Colon (tissue), 2 donors: ENCODE data around the gene BARD1.
"Not testable (repeated sequence)": the region's sequence is repeated elsewhere in the genome, so short reads cannot be mapped to it uniquely, and the experiment has no call there.

Experiments
- FAIRE-seq: peaks from 2 replicates; lab custom pipeline; 2012; peaks lifted over from hg19 to GRCh38; lab: Jason Lieb, UNC
- donor health status: control.
- donor health status: control.

The BARD1 gene

DNA sequence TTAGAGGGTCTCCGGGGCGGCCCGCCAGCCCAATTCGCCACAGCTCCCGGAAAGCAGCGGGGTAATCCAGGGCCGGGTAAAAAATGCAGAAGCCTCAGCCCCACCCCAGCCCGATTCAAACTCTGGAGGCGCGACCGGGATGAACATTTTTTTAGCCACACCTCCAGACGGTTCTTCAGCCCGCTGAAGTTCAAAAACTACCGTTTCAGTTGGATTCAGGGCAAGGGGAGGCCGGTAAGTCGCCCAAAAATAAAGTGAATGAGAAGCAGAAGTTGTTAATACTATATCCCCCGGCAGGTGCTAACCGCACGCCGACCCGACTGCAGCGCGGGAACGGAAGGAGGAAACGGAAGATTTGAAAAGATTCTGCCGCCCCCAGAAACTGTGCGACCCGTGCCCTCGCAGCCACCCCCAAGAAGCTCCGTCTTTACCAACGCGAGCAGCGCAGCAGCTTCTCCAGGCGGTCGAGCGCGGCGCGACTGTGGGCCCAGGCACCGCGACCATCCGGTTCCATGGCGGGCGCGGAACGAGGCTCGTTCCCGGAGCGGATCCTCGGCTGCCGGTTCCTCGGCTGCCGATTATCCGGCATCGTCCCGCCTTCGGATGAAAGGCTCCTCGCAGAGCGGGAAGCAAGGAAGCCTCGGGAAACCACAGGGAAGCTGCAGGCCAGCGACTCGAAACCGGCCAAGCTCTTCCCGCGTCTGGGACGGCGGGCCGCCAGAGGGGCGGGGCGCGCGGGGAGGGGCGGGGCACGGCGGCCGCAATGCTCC lies at the start of gene BARD1:
Gene BARD1 (minus strand): TSS at position 703 of the 770 bp plus-strand sequence. CDS start 114 bp downstream, at position 589.
- no peak for FAIRE-seq

DNA sequence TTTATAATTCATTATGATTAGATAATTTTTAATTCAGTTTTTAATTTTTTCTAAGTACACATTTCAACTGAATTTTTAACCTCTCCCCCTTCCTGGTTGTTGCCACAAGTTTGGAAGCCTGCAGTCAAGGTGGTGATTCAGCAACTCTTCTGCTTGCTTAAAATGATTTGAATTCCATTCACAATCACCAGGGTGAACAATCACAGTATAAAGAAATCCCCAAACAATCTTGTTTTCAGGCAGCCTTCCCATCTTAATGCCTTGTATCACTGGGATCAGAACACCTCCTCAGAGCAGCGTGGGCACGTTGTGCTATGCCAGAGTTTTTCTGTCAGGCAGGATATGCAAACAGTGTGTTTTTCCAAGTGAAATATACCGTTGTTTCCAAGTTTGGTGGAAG lies 46.7 kb upstream of the BARD1 start:
- no peak for FAIRE-seq

DNA sequence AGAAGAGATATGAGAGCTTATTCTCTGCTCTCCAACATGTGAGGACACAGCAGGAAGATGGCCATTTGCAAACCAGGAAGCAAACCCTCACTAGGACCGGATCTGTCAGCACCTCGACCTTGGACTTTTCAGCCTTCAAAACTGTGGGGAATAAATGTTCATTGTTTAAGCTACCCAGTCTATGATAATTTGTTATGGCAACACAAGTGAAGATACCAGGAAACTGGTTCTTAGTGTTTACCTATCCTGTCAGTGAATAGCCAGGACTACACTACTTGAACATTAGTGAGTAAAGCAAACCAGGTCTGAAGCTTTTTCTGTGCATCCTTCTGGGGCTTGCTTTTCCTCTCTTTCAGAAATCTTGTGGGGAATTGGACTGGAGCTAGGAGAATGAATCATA lies 44.4 kb upstream of the BARD1 start:
- no peak for FAIRE-seq

DNA sequence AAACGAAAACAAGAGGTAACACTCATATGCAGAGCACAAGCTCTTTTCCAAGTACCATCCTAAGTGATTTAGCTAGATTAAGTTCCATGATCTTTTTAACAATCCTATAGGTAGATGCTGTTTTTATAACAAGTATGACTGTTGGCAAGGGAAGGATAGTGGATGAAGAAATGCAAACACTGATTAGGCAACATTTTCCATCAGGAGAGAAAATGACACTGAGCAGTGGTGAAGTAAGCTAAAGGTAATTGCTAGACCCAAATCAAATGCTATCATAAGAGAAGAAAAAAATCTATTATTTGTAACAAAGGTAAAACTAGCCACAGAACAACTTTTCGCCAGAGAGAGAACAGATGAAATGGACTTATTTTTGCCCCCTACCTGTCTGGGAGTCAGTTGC lies 34.3 kb upstream of the BARD1 start:
- no peak for FAIRE-seq

DNA sequence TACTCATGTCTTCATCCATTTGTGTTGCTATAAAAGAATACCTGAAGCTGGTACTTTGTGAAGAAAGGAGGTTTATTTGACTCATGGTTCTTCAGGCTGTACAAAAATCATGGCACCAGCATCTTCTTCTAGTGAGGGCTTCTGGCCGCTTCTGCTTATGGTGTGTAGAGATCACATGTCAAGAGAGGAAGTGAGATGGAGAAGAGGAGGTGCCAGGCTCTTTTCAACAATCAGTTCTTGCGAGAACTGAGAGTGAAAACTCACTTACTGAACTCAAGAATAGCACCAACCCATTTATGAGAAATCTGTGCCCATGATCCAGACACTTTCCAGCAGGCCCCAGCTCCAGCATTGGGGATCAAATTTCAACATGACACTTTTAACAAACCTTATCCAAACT lies 30.0 kb upstream of the BARD1 start:
- no peak for FAIRE-seq

DNA sequence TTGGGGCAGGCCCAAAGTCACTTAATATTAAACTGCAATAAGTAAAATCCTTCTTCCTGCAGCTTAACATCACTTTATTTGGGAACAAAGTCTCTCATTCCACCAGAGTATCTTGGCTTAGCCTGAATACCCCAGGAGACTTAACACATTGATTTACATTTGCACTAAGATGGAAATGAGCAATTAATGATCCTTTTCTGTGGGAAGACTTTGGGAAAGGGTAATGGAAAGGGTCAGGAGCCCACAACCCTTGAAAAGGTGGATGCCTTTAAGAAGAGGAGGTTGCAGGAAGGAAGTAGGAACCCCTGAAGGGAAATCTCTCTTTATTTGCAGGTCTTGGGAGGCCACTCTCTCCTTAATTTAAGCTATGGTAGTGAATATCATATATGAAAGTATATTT lies 28.0 kb upstream of the BARD1 start:
- FAIRE-seq = no peak

DNA sequence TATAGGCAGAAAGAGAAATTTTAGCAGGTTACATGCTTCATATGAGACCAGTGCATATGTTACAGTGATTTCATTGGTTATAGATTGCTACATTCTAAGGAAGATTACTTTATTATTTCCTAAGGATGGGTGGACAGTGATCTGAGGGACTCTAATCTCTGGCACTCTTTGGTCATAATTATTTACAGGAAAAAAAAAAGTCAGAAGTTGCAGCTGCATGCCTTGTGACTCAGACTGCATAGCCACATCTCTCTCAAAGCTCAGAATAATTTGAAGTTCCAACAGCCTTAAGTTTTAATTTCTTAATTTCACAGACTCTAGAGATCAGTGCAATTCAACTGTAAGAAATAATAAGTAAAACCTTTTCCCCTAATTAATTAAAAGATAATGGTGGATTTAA lies 27.1 kb upstream of the BARD1 start:
- FAIRE-seq = no peak

DNA sequence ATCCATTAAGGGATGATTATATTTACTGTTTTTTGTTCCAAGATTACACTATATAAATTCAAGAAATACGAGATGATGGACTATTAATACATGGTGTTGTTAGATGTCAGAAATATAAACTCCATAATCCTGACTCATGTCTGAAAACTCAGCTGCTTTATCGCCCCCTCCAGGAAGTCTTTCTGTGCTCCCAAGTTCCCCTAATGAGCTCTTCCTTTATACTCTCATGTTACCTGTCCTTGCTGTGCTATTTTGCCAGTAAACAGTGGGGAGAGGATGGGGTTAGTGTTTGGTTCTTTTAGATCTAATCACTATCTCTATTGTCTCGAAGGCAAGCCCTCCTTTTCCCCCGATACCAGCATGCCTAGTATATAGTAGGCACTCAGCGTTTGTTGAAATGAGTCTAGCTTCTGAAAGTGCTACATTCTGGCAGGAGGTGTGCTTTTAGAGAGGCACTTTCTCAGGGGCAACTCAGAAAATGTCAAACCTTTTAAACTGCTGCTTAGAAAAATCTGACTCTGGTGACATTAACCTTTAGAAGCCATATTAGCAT lies 21.4 kb upstream of the BARD1 start:
- no peak for FAIRE-seq

DNA sequence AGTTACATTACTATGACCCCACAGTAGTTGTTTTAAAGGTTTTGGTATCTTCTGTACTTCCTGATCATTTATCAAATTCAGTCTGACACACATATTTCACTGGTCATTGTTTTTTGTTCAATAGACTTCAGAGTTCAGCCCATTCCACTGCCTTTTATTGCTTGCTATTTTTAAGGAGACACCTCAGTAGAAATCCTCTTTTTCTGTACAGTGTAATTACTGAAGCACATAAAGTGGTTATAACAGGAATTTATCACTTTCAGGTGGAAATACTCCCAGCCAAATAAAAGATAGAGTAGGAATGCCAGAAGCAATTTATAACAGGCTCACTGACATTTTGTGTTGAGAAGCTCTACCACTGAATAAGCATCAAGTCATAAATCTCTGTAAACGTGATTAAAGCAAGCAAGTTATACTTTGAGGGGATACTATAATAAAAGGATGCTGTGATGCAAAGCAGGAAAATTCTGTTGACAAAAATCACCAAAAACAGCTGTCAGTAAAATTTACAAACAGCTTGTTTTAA lies 6.6 kb upstream of the BARD1 start:
- no peak for FAIRE-seq

DNA sequence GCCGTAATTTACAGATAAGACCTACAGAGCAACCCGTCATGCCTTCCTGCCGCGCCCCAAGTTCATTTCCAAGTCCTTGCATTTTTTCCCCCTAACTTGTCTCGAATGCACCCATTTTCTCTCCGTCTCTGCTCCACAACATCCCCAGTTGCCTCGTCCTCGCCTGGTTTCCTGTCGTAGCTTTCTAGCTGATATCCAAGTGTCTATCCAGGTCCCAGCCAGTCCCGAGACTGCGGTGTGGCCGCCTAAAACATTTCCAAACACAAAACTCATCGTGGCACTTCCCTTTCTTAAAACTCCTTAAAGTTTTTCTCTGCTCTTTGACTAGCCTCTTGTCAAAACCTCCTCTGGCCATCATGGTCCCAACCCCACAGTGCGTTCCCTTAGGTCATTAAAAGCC lies 1.2 kb upstream of the BARD1 start:
- FAIRE-seq = no peak

DNA sequence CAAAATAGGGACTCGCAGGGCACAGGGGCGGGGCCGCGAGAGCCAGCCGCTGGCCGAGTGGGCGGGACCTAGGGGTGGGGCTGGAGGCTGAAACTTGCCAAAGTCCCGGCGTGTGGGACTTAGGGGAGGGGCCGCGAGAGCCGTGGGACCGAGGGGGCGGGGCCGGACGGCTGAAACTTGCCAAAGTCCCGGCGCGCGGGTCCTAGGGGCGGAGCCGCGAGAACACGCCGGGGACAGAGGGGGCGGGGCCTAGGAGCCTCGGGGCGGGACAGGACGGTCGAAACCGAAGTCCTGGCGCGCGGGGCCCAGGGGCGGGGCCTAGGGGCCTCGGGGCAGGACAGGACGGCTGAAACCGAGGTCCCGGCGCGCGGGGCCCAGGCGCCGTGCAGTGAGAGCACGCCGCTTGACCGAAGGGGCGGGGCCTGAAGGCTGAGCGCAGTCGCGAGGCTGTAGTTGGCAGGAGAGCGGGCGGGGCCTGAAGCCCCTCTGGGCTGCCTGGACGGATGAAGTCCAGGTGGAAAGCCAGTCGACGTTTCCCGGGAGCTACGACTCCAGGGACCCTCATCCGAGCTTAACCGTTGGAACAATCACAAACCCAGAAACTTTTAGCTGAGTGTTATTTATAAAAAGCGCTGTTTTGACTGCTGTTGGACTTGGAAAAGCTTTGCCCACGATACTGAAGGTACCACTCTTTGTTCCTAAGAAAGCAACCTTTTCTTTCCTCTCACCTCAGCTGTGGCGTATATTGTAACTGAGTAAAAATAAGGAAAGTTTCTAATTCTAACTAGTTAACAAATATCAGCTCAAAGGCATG lies 475 bp upstream of the BARD1 start:
- FAIRE-seq = no peak

DNA sequence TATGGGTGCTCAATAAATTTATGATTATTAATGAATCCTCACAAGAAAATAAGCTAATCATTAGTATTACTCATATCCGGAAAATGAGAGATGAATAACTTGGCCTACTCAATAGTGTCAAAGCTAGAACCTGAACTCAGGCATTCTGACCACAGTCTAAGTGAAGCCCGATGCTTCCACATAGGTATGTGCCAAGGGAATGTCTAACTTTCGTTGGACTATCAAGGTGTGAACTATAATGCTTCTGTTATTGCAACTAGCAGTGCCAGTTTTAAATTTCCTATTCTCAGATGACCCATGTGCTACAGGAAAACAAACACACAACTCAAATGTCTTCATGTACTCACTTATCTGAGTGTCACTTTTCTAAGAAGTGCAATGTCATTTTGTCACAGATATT lies 1.8 kb downstream of the BARD1 start:
- no peak for FAIRE-seq

DNA sequence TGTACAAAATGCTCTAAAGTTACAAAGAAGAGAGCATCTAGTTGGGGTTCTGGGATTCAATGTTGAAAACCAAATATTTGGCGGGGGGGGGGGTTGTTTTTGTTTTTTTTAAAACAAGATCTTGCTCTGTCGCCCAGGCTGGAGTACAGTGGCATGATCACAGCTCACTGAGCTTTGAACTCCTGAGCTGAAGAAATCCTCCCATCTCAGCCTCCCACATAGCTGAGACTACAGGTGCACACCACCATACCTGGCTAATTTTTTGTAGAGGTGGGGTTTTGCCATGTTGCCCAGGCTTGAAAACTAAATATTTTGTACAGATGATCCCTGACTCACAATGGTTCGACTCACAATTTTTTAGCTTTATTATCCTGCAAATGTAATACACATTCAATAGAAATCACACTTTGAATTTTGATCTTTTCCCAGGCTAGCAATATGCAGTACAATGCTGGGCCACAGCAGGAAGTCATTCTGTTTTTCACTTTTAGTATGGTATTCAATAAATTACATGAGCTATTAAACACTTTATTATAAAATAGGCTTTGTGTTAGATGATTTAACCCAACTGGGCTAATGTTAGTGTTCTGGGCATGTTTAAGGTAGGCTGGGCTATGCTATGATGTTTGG lies 7.6 kb downstream of the BARD1 start:
- FAIRE-seq = no peak

DNA sequence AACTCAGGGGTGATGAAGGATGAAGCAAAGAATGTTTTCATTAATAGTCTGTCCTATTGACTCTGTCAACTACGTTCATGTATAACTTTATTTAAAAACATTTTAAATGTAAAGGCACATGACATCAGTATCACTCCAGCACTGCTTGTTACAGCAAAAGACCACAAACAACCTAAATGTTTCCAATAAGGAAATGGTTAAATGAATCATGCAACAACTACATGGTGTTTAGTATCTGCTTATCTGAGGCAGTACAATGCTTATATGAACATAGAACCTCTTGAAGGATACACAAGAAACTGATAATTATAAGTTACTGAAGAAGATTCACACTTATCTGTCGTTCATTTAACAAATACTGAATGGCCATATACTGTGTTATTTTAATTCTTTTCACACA lies 8.4 kb downstream of the BARD1 start:
- FAIRE-seq = no peak

DNA sequence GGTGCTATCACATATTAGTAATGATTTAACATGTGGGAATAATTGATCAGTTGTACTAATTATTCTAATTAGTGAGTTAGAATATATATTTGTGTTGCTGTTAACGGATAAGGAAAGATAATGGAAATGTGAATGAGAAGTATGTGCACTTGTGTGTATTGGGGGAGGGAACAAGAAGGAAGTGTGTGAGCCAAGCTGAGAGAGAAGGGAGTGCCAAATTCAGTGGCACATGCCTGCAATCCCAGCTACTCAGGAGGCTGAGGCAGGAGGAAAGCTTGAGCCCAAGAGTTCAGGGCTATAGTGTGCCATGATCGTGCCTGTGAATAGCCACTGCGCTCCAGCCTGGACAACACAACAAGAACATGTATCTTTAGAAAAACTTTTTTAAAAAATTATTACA lies 9.3 kb downstream of the BARD1 start:
- FAIRE-seq = no peak

DNA sequence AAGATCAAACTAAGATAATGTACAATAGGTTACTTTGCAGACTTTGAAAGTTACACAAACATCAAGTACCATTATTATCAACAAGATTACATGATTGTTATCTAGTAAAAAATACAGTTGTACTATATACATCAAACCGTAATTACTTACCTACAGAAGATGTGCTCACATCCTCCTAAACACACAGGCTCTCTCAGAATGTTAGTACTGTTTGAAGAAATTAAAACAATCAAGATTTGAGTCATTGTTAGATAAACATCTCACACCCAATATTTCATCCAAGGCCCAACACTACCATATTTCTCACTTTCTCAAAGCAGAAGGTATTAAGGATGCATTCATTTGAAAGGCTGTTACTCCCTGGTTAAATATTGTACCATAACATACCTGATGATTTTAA lies 12.6 kb downstream of the BARD1 start:
- FAIRE-seq = no peak

DNA sequence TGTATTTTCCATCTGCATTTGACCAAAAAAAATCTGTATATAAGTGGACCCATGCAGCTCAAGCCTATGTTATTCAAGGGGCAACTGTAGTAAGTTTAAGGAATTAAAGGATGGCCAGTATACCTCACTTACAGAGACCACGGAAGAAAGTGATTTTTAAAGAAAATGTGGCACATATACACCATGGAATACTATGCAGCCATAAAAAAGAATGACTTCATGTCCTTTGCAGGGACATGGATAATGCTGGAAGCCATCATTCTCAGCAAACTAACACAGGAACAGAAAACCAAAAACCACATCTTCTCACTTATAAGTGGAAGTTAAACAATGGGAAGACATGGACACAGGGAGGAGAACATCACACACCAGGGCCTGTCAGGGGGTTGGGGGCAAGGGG lies 26.3 kb downstream of the BARD1 start:
- FAIRE-seq = not testable (repeated sequence)

DNA sequence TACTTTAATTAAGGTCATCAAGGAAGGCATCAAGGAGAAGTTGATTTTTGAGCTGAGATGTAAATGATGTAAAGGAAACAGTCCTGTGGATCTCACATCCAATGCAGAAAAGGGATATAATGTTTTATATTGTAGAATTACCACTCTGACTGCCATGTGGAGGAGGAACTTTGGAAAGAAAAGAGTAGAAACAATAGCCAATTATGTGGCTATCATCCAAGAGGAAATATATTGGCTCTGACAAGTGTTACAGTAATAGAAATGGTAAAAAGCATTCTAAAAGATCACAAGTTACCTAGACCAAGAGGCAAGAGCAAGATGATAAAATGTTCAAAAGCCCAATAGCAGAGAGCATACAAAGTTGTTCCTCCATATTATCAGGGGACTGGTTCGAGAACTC lies 26.8 kb downstream of the BARD1 start:
- no peak for FAIRE-seq

DNA sequence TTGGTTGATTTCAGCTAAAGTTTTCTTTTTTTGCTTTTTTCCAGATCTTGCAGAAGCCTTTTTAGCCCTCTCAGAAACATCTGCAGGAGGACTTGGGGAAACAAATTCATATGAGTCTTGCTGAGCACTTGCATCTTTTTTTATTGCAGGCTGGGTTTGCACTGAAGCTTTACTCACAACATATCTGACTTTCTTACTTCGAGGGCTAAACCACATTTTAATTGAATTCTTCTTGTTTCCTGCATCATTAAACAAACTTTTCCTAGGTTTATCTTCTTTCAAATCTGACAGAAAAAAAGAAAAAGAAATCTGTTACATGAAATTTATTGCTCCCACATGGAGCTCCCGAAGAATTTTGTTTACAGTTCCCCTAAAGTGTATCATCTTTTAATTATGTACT lies 28.3 kb downstream of the BARD1 start:
- no peak for FAIRE-seq

DNA sequence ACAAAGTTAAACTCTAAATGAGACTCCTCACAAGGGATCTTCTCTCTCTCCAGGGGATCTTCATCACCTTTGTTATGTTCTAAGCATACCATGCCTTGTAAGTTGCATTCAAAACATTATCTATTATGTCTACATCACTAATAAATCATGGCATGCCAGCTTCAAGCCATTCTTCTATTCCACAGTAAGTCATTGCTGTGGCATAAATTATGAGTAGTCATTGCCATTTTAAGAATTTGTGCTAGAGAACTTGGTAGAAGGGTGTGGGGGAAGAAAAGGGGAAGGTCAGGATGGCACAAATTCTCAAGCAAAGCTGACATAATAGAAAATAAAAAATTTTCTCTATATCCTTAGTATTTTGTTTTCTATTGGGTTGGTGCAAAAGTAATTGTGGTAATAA lies 33.5 kb downstream of the BARD1 start:
- FAIRE-seq = no peak

DNA sequence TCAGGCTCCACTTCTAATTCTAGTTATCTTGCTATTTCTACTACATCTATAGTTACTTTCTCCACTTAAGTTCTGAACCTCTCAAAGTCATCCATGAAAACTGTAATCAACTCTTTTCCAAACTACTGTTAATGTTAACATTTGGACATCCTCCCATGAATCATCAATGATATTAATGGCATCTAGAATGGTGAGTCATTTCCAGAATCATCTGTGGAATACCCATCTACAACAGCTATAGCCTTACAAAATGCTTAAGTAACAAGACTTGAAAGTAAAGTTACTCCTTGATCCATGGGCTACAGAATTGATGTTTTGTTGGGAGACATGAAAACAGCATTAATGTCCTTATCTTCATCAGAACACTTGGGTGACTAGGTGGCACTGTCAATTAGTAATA lies 35.4 kb downstream of the BARD1 start:
- FAIRE-seq = no peak

DNA sequence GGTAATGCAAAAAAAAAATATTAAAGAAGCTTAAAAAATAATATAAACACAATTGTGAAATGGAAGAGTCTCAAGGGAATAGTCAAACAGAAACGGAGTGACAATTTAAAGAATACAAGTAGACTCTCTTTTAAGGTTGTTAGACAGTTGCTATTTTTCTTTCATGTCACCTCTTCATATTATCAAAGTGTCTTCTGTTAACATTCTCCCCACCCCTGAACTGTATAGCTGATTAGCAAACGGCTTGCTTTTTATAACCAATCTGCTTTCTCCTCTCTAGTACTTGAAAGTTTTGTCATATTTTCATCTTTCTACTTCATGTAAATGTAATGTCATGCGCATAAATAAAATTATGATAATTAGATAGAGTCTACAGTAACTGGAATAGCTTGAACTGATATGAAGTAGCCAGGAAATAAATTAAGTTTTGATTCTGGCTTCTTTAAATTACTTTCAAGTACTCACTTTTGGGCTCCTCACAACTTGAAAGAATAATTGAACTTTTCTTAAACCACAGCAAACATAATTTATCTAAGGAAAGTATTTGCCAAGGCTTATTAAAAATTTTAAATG lies 37.0 kb downstream of the BARD1 start:
- FAIRE-seq = no peak
